Endothelial cell of umbilical vein (primary cell): ENCODE results near the gene RAD51B. TPM values are rescaled to one million over a fixed set of nuclear protein-coding genes. Genes with fewer than 3 reads are reported as not detected.

Experiments used
- BruUV-seq: library from RNA; stranded (reverse); fragments of 400-500 nt; replicated peaks from 2 replicates; lab custom pipeline; 2021; lab: Mats Ljungman, UMichigan
- CTCF ChIA-PET: fragments of 300-600, 350-600 bp; sonication (Branson Sonifier 250); formaldehyde crosslinking; loops from one replicate; lab custom pipeline; 2021; ENCODE audit warnings: antibody characterized with exemption, inconsistent platforms; lab: Charles Lee
- POLR2A ChIA-PET: fragments of 300-600, 350-600 bp; sonication (Branson Sonifier 250); formaldehyde crosslinking; loops from one replicate; lab custom pipeline; 2021; ENCODE audit warnings: antibody characterized with exemption, inconsistent platforms; lab: Charles Lee
- DNase-seq: peaks from one replicate; pipeline ENCODE4 v3.0.0-alpha.2; 2011; ENCODE audit warnings: low read depth, low spot score
- FAIRE-seq: peaks from 2 replicates; lab custom pipeline; 2011; peaks lifted over from hg19 to GRCh38; lab: Jason Lieb, UNC
- H2AFZ ChIP-seq: 2 replicates; pipeline ENCODE4 v1.6.0; 2012; ENCODE audit warnings: low read depth, low read length, control low read depth, inconsistent platforms
- H3K27ac ChIP-seq: 2 replicates; pipeline ENCODE4 v1.5.1; 2011; ENCODE audit warnings: low read depth, mild to moderate bottlenecking, control low read depth, low read length, moderate library complexity; ENCODE audit not compliant: insufficient read depth
- H3K27me3 ChIP-seq, 2 experiments: 2 replicates each; pipeline versions ENCODE4 v1.6.0 to v1.6.1; 2011; ENCODE audit warnings: low read length in 2 of 2, mixed read lengths in 1 of 2; ENCODE audit not compliant: control insufficient read depth in 2 of 2, insufficient read depth in 2 of 2
- H3K36me3 ChIP-seq, 2 experiments: 2 replicates in 1 of 2; 3 replicates in 1 of 2; pipeline ENCODE4 v1.5.1; 2011; ENCODE audit warnings: low read length in 2 of 2, mild to moderate bottlenecking in 1 of 2, moderate library complexity in 1 of 2; ENCODE audit not compliant: control insufficient read depth in 2 of 2, insufficient read depth in 2 of 2; ENCODE audit errors: extremely low read depth in 1 of 2
- H3K4me1 ChIP-seq: 3 replicates; pipeline ENCODE4 v1.5.1; 2011; ENCODE audit warnings: mild to moderate bottlenecking, low read length; ENCODE audit not compliant: control insufficient read depth, insufficient read depth; ENCODE audit errors: extremely low read depth
- H3K4me2 ChIP-seq: 2 replicates; pipeline ENCODE4 v1.6.1; 2011; ENCODE audit warnings: low read length, control low read depth, mixed read lengths; ENCODE audit not compliant: insufficient read depth
- H3K4me3 ChIP-seq, 3 experiments: fragments of 200-600 bp in 1 of 3; sonication (generic), shearing (Covaris generic) in 1 of 3; replicated peaks in 1 of 3; 2 replicates each; pipeline ENCODE4 v1.5.1; 2011 to 2016; ENCODE audit warnings: control low read depth in 3 of 3, low read length in 3 of 3, mild to moderate bottlenecking in 2 of 3, inconsistent platforms in 1 of 3, low read depth in 1 of 3, moderate library complexity in 1 of 3; ENCODE audit not compliant: insufficient read depth in 1 of 3
- H3K79me2 ChIP-seq: 2 replicates; pipeline ENCODE4 v1.6.0; 2012; ENCODE audit warnings: low read length, inconsistent platforms; ENCODE audit not compliant: control insufficient read depth, insufficient read depth
- H3K9ac ChIP-seq: replicated peaks from 2 replicates; pipeline ENCODE3; 2011; ENCODE audit warnings: low read length, control low read depth; ENCODE audit not compliant: insufficient read depth; ENCODE audit errors: extremely low read depth
- H3K9me1 ChIP-seq: replicated peaks from 3 replicates; pipeline ENCODE4 v1.6.0; 2011; ENCODE audit warnings: mild to moderate bottlenecking, low read length; ENCODE audit not compliant: control insufficient read depth, insufficient read depth; ENCODE audit errors: extremely low read depth
- H3K9me3 ChIP-seq: replicated peaks from 2 replicates; pipeline ENCODE4 v1.5.1; 2012; ENCODE audit warnings: low read length, inconsistent platforms; ENCODE audit not compliant: control insufficient read depth, insufficient read depth
- H4K20me1 ChIP-seq: replicated peaks from 2 replicates; pipeline ENCODE3; 2011; ENCODE audit warnings: mild to moderate bottlenecking, low read length; ENCODE audit not compliant: control insufficient read depth, insufficient read depth; ENCODE audit errors: extremely low read depth
- CTCF ChIP-seq, 2 donors: IDR thresholded peaks; 1 replicate in 1 of 2; 2 replicates in 1 of 2; pipeline ENCODE4 v1.5.1; 2011; ENCODE audit warnings: low read length in 2 of 2, mild to moderate bottlenecking in 2 of 2, moderate library complexity in 2 of 2, control low read depth in 1 of 2, inconsistent platforms in 1 of 2, low read depth in 1 of 2; ENCODE audit not compliant: insufficient read depth in 1 of 2; ENCODE audit errors: extremely low read depth in 1 of 2
- EZH2 ChIP-seq: IDR thresholded peaks from 2 replicates; pipeline ENCODE4 v1.6.1; 2012; ENCODE audit warnings: borderline replicate concordance, low read depth, mild to moderate bottlenecking, moderate library complexity, low read length, inconsistent platforms; ENCODE audit not compliant: severe bottlenecking
- FOS ChIP-seq: IDR thresholded peaks from 2 replicates; pipeline ENCODE4 v1.6.1; 2011; ENCODE audit warnings: mild to moderate bottlenecking, low read length, moderate library complexity, borderline replicate concordance; ENCODE audit not compliant: insufficient read depth
- GATA2 ChIP-seq: IDR thresholded peaks from 2 replicates; pipeline ENCODE4 v1.7.0; 2011; ENCODE audit warnings: low read depth, mild to moderate bottlenecking, moderate library complexity, mixed read lengths, low read length; ENCODE audit not compliant: insufficient read length, insufficient read depth
- JUN ChIP-seq: IDR thresholded peaks from 2 replicates; pipeline ENCODE4 v1.6.1; 2011; ENCODE audit warnings: borderline replicate concordance, low read depth; ENCODE audit not compliant: insufficient read length, insufficient read depth
- MAX ChIP-seq: IDR thresholded peaks from 2 replicates; pipeline ENCODE4 v1.6.1; 2011; ENCODE audit not compliant: insufficient read depth, insufficient read length
- MYC ChIP-seq: IDR thresholded peaks from one replicate; pipeline ENCODE4 v1.6.1; 2011; ENCODE audit warnings: mild to moderate bottlenecking, low read depth, low read length
- POLR2A ChIP-seq: IDR thresholded peaks from 2 replicates; pipeline ENCODE4 v1.6.1; 2012; ENCODE audit warnings: low read depth, mild to moderate bottlenecking, control low read depth, low read length
- POLR2AphosphoS5 ChIP-seq: IDR thresholded peaks from 2 replicates; pipeline ENCODE4 v1.6.1; 2012; ENCODE audit warnings: low read depth, mild to moderate bottlenecking, control low read depth, low read length, moderate library complexity; ENCODE audit not compliant: insufficient read depth
- dilution Hi-C: fragments of 300-500 bp; cut with MboI; formaldehyde crosslinking; loops from one replicate; pipeline ENCODE4 v1.15.0; 2019; ENCODE audit warnings: low sequenced_read_pairs; ENCODE audit not compliant: extremely low pct_ligation_motif_present
- intact Hi-C: fragments of 100-400 bp; cut with micrococcal nuclease; formaldehyde crosslinking; loops from one replicate; pipeline ENCODE4 v1.10.0; 2022
- polyA plus RNA-seq, 4 experiments: library from polyadenylated mRNA; depleted of rRNA in 3 of 4; stranded (reverse) in 3 of 4; unstranded in 1 of 4; fragments of >200 nt; gene quantifications; 2 replicates each; pipeline versions ENCODE4 v1.2.1 to v1.2.3, GENCODE V29; 2011 to 2012; ENCODE audit warnings: missing spikeins in 1 of 4
- total RNA-seq: library from RNA; stranded (reverse); gene quantifications from 2 replicates; pipeline ENCODE4 v1.2.3, GENCODE V29; 2021

Gene RAD51B
- total and polyA plus RNA-seq, 2 donors (not counting 3 experiments of a cell fraction or from before 2014, with no cell fraction given) = 3.9 to 19.0 TPM

GRCh38 chr14:68040633-68041369 is 221.2 kb downstream of the RAD51B start:
- Histone ChIP-seq H3K9ac (no peak overlapping the region), H2AFZ (no peak overlapping the region), H4K20me1 (no peaks in the 10 kb centered on the region), H3K4me2 (no peak overlapping the region), H3K27ac (no peak overlapping the region), H3K9me3 (no peaks in the 10 kb centered on the region), H3K4me3 (no peak overlapping the region), H3K4me1 (peaks cover 9% of the 10 kb centered on the region), H3K36me3 (no peaks in the 10 kb centered on the region), H3K27me3 (no peaks in the 10 kb centered on the region), H3K79me2 (no peaks in the 10 kb centered on the region), H3K9me1 (no peaks in the 10 kb centered on the region)
- intact Hi-C loops = no loop called here
- ChIA-PET CTCF (interaction anchor here (0.7 to 1.2 kb wide), 3 partner anchors 13 to 156 kb away, joined by 3 read pairs; no protein-coding TSS in a partner anchor), POLR2A (no interaction called here)
- TF ChIP-seq MYC (no peak), GATA2 (no peak), POLR2AphosphoS5 (no peak), MAX (no peak), EZH2 (no peak), FOS (no peak), POLR2A (no peak), CTCF (IDR thresholded peaks at IDR 0.05; ENCODE audit: extremely low read depth in 1 of 2, insufficient read depth in 1 of 2, low read depth in 1 of 2, low read length in 2 of 2) (no peak), JUN (no peak)
- DNase-seq = no peak
- no peak for FAIRE-seq
- no TSS peak for BruUV-seq
- dilution Hi-C loops = no loop called here
